ENCODE data around the gene TAS2R50.
"Not testable (repeated sequence)": the region's sequence is repeated elsewhere in the genome, so short reads cannot be mapped to it uniquely, and the experiment has no call there.

Gene TAS2R50

GRCh38 chr12:10986812-10987211, at the start of gene TAS2R50:
TSS of gene TAS2R50 (minus strand) at chr12:10986912. CDS start at chr12:10986860, 52 bp downstream.
- no peak within 1 kb of the TSS for H3K4me3 ChIP-seq (ENCODE audit: low read depth, low read length)
- no peak for TF ChIP-seq CTCF (IDR thresholded peaks at IDR 0.05; ENCODE audit: low read depth, low read length)

GRCh38 chr12:11033959-11034358, 47.2 kb upstream of the TAS2R50 start:
- not testable (repeated sequence) for H3K4me3 ChIP-seq (ENCODE audit: low read depth, low read length)

- H3K4me3 ChIP-seq (ENCODE audit: low read depth, low read length): no peak within 1 kb of the TSS
- TF ChIP-seq CTCF (IDR thresholded peaks at IDR 0.05; ENCODE audit: low read depth, low read length): no peak
Measured at GRCh38 chr12:11031307-11031706, 44.6 kb upstream of the TAS2R50 start, which contains the start of gene TAS2R31. TSS of gene TAS2R31 (minus strand) at chr12:11031407. CDS start at chr12:11031335, 72 bp downstream.

GRCh38 chr12:11026118-11026517, 39.4 kb upstream of the TAS2R50 start:
- no peak overlapping the region for H3K4me3 ChIP-seq (ENCODE audit: low read depth, low read length)
- no peak for TF ChIP-seq CTCF (IDR thresholded peaks at IDR 0.05; ENCODE audit: low read depth, low read length)

GRCh38 chr12:11023387-11023786, 36.7 kb upstream of the TAS2R50 start:
- no peak for TF ChIP-seq CTCF (IDR thresholded peaks at IDR 0.05; ENCODE audit: low read depth, low read length)
- no peak overlapping the region for H3K4me3 ChIP-seq (ENCODE audit: low read depth, low read length)

GRCh38 chr12:11022520-11022919, 35.8 kb upstream of the TAS2R50 start, which contains the start of gene TAS2R19:
TSS of gene TAS2R19 (minus strand) at chr12:11022620. CDS start at chr12:11022571, 49 bp downstream.
- H3K4me3 ChIP-seq (ENCODE audit: low read depth, low read length): no peak within 1 kb of the TSS
- no peak for TF ChIP-seq CTCF (IDR thresholded peaks at IDR 0.05; ENCODE audit: low read depth, low read length)

- no peak for TF ChIP-seq CTCF (IDR thresholded peaks at IDR 0.05; ENCODE audit: low read depth, low read length)
Measured at GRCh38 chr12:11016937-11017336, 30.2 kb upstream of the TAS2R50 start.

GRCh38 chr12:11015775-11016430, 29.2 kb upstream of the TAS2R50 start:
- TF ChIP-seq CTCF (IDR thresholded peaks at IDR 0.05; ENCODE audit: low read depth, low read length): no peak
- no peak overlapping the region for H3K4me3 ChIP-seq (ENCODE audit: low read depth, low read length)

More at GRCh38 chr12:11016937-11017336, 30.2 kb upstream of the TAS2R50 start:
- no peak overlapping the region for H3K4me3 ChIP-seq (ENCODE audit: low read depth, low read length)
